B cell (primary cell): ENCODE data around the gene LIN28B. TPM values are rescaled to one million over a fixed set of nuclear protein-coding genes. Genes with fewer than 3 reads are reported as not detected.

ENCODE experiments used
- ATAC-seq: fragments of 200-7000 bp; cut with Tn5 transposase; one replicate; pipeline ENCODE4 v1.10.0; 2021; ENCODE audit warnings: low read depth, mild to moderate bottlenecking, moderate number of reproducible peaks, moderate library complexity
- CTCF ChIA-PET: fragments of 350-600 bp; sonication (Branson Sonifier 250); formaldehyde crosslinking; loops from one replicate; lab custom pipeline; 2021; ENCODE audit warnings: antibody characterized with exemption, inconsistent platforms; lab: Charles Lee
- POLR2A ChIA-PET: fragments of 350-600 bp; sonication (Branson Sonifier 250); formaldehyde crosslinking; loops from one replicate; lab custom pipeline; 2021; ENCODE audit warnings: antibody characterized with exemption; lab: Charles Lee
- DNase-seq: peaks from one replicate; pipeline ENCODE4 v3.0.0; 2013
- H2AFZ ChIP-seq: 2 replicates; pipeline ENCODE4 v1.6.1; 2012; ENCODE audit warnings: mild to moderate bottlenecking, low read depth, low read length; ENCODE audit not compliant: insufficient read depth, poor library complexity, severe bottlenecking
- H3K27ac ChIP-seq, 2 donors: 1 replicate in 1 of 2; 2 replicates in 1 of 2; pipeline ENCODE4 v1.5.1; 2012 to 2013; ENCODE audit warnings: low read length in 2 of 2, mild to moderate bottlenecking in 2 of 2, moderate library complexity in 1 of 2
- H3K27me3 ChIP-seq, 4 experiments: fragments of 200-600 bp in 1 of 4; sonication (generic) in 1 of 4; replicated peaks in 1 of 4; 1 replicate in 2 of 4; 2 replicates in 2 of 4; pipeline versions ENCODE4 v1.6.1 to v1.7.0; 2013 to 2016; ENCODE audit warnings: low read length in 3 of 4, mild to moderate bottlenecking in 2 of 4, mixed read lengths in 1 of 4, moderate library complexity in 1 of 4; ENCODE audit not compliant: insufficient read depth in 4 of 4, control insufficient read depth in 3 of 4; ENCODE audit errors: control extremely low read depth in 1 of 4
- H3K36me3 ChIP-seq, 2 experiments: replicated peaks in 1 of 2; 1 replicate in 1 of 2; 2 replicates in 1 of 2; pipeline versions ENCODE4 v1.6.1 to v1.7.1; 2013; ENCODE audit warnings: low read length in 1 of 2; ENCODE audit not compliant: insufficient read depth in 2 of 2, control insufficient read depth in 1 of 2; ENCODE audit errors: control extremely low read depth in 1 of 2, extremely low read depth in 1 of 2
- H3K4me1 ChIP-seq, 2 donors: fragments of 200-600 bp in 1 of 2; sonication (generic) in 1 of 2; 1 replicate in 1 of 2; 2 replicates in 1 of 2; pipeline versions ENCODE4 v1.5.1 to v1.6.1; 2013 to 2017; ENCODE audit warnings: low read length in 2 of 2; ENCODE audit not compliant: control insufficient read depth in 2 of 2, insufficient read depth in 2 of 2
- H3K4me2 ChIP-seq: replicated peaks from 2 replicates; pipeline ENCODE3; 2012; ENCODE audit warnings: mild to moderate bottlenecking, low read depth, low read length; ENCODE audit not compliant: poor library complexity, severe bottlenecking
- H3K4me3 ChIP-seq, 5 experiments: fragments of 200-600 bp in 1 of 5; sonication (generic) in 1 of 5; 1 replicate in 3 of 5; 2 replicates in 2 of 5; pipeline versions ENCODE4 v1.5.1 to v1.7.0; 2011 to 2016; ENCODE audit warnings: low read length in 4 of 5, mild to moderate bottlenecking in 4 of 5, low read depth in 2 of 5, control low read depth in 1 of 5, moderate library complexity in 1 of 5; ENCODE audit not compliant: insufficient read depth in 1 of 5; ENCODE audit errors: control extremely low read depth in 1 of 5, extremely low read depth in 1 of 5
- H3K79me2 ChIP-seq: fragments of 200-600 bp; sonication (generic); one replicate; pipeline ENCODE4 v1.6.0; 2016; ENCODE audit warnings: low read length; ENCODE audit not compliant: control insufficient read depth, insufficient read depth
- H3K9ac ChIP-seq: fragments of 200-600 bp; sonication (generic); 2 replicates; pipeline ENCODE4 v1.6.1; 2017; ENCODE audit warnings: mild to moderate bottlenecking, low read length, moderate library complexity
- H3K9me3 ChIP-seq, 3 donors: one replicate each; pipeline versions ENCODE4 v1.6.1 to v1.7.1; 2013; ENCODE audit warnings: low read length in 2 of 3; ENCODE audit not compliant: control insufficient read depth in 2 of 3, insufficient read depth in 1 of 3; ENCODE audit errors: control extremely low read depth in 1 of 3
- H4K20me1 ChIP-seq: 2 replicates; pipeline ENCODE4 v1.6.0; 2012; ENCODE audit warnings: mild to moderate bottlenecking, low read length; ENCODE audit not compliant: insufficient read depth, control insufficient read depth, poor library complexity, severe bottlenecking
- H3K27ac Mint-ChIP-seq: one replicate; pipeline ENCODE4 v1.8.0; 2021; ENCODE audit warnings: mixed read lengths
- H3K27me3 Mint-ChIP-seq: one replicate; pipeline ENCODE4 v1.8.0; 2021; ENCODE audit warnings: mixed read lengths
- H3K4me1 Mint-ChIP-seq: one replicate; pipeline ENCODE4 v1.8.0; 2021; ENCODE audit warnings: mixed read lengths
- H3K4me3 Mint-ChIP-seq: one replicate; pipeline ENCODE4 v1.8.0; 2021; ENCODE audit warnings: mixed read lengths
- H3K9me3 Mint-ChIP-seq: one replicate; pipeline ENCODE4 v1.8.0; 2022; ENCODE audit warnings: mixed read lengths; ENCODE audit not compliant: insufficient read depth
- EZH2 ChIP-seq: IDR thresholded peaks from 2 replicates; pipeline ENCODE4 v1.6.1; 2012; ENCODE audit warnings: borderline replicate concordance, low read depth, mild to moderate bottlenecking, moderate library complexity, low read length; ENCODE audit not compliant: insufficient read depth, poor library complexity, severe bottlenecking
- WGBS: methylation state at CpG from one replicate; pipeline ENCODE4 v1.1.5; 2013; ENCODE audit warnings: missing lambda C conversion rate; ENCODE audit not compliant: insufficient coverage; 5-methylcytosine and 5-hydroxymethylcytosine counted together
- intact Hi-C: fragments of 100-400 bp; cut with micrococcal nuclease; formaldehyde crosslinking; loops from one replicate; pipeline ENCODE4 v1.10.0; 2022
- polyA plus RNA-seq: library from polyadenylated mRNA; depleted of rRNA; stranded (reverse); fragments of >200 nt; gene quantifications from 2 replicates; pipeline ENCODE4 v1.2.3, GENCODE V29; 2012
- total RNA-seq, 2 donors: library from RNA; stranded (reverse); fragments of 120-200 nt in 1 of 2; gene quantifications; 1 replicate in 1 of 2; 2 replicates in 1 of 2; pipeline versions ENCODE4 v1.2.3 to v1.2.4, GENCODE V29; 2013 to 2022
- TF ChIP-seq, protein P1 (sequence below): fragments of 200-600 bp; IDR thresholded peaks from one replicate; pipeline ENCODE4 v1.8.0; 2022; ENCODE audit warnings: antibody characterized with exemption, mild to moderate bottlenecking

LIN28B gene
- total and polyA plus RNA-seq, 2 donors (not counting 1 experiment from before 2014, with no cell fraction given): not detected

DNA sequence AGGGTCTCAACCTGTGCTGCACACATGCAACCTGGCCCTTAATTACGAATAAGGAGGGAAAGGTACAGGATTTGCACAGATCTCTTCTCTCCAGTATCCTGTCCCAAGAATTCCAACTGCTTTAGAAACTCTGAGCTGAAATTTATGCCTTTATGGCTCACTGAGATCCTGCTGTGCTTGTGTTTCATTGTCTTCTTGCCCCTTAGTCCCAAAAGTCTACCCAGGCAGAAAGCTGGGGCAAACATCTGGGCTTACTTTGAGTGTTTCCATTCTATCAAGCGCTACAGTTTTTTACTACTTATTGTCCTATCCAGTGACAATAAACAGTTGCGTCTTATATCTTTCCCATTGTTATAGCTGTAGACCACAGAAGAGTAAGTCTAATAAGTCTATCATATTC is 99.7 kb downstream of the LIN28B start:
- H3K9me3 ChIP-seq: no peaks in the 10 kb centered on the region
- H3K4me3 ChIP-seq: no peak overlapping the region
- no peak overlapping the region for H2AFZ ChIP-seq
- H3K4me3 Mint-ChIP-seq: no peak overlapping the region
- ChIA-PET CTCF (no interaction called here), POLR2A (no interaction called here)
- intact Hi-C loops: no loop called here
- no peaks in the 10 kb centered on the region for H3K79me2 ChIP-seq
- no peak for TF ChIP-seq EZH2
- TF ChIP-seq, protein P1, sequence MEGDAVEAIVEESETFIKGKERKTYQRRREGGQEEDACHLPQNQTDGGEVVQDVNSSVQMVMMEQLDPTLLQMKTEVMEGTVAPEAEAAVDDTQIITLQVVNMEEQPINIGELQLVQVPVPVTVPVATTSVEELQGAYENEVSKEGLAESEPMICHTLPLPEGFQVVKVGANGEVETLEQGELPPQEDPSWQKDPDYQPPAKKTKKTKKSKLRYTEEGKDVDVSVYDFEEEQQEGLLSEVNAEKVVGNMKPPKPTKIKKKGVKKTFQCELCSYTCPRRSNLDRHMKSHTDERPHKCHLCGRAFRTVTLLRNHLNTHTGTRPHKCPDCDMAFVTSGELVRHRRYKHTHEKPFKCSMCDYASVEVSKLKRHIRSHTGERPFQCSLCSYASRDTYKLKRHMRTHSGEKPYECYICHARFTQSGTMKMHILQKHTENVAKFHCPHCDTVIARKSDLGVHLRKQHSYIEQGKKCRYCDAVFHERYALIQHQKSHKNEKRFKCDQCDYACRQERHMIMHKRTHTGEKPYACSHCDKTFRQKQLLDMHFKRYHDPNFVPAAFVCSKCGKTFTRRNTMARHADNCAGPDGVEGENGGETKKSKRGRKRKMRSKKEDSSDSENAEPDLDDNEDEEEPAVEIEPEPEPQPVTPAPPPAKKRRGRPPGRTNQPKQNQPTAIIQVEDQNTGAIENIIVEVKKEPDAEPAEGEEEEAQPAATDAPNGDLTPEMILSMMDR: no peak
- DNase-seq (no peak), ATAC-seq (no peak)
- WGBS: no CpG with 5 or more reads among the region's 3 CpGs
- H3K27ac Mint-ChIP-seq: no peak overlapping the region
- H3K4me2 ChIP-seq: no peak overlapping the region
- no peaks in the 10 kb centered on the region for H3K27me3 ChIP-seq
- H3K9me3 Mint-ChIP-seq: no peaks in the 10 kb centered on the region
- H3K4me1 ChIP-seq: no peaks in the 10 kb centered on the region
- H3K4me1 Mint-ChIP-seq: no peaks in the 10 kb centered on the region
- H3K36me3 ChIP-seq: no peaks in the 10 kb centered on the region
- peaks cover 17% of the 10 kb centered on the region for H3K27me3 Mint-ChIP-seq
- H3K27ac ChIP-seq: no peak overlapping the region
- no peak overlapping the region for H3K9ac ChIP-seq
- no peaks in the 10 kb centered on the region for H4K20me1 ChIP-seq

DNA sequence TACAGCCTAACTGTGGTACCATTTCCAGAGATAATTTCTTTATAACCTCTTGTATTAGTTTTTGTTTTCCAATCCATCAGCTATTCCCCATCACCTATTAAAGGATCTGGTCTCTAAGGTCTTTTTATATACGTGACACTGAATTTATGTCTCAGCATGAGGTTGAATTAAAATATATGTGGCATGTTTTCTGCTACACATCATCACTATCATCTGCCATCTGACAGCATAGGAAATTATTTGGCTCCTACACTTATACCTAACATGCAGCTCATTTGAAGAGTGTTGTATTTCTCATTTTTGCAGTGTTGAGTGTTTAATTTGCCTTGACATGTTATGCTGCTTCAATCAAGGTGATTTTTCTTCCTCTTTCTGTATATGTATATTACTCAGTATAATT is 100.3 kb downstream of the LIN28B start:
- Histone ChIP-seq H3K4me3 (no peak overlapping the region), H3K79me2 (no peaks in the 10 kb centered on the region), H3K4me2 (no peak overlapping the region), H4K20me1 (no peaks in the 10 kb centered on the region), H3K27ac (no peak overlapping the region), H3K27me3 (no peaks in the 10 kb centered on the region), H3K36me3 (no peaks in the 10 kb centered on the region), H3K4me1 (no peaks in the 10 kb centered on the region), H2AFZ (no peak overlapping the region), H3K9me3 (no peaks in the 10 kb centered on the region), H3K9ac (no peak overlapping the region)
- H3K9me3 Mint-ChIP-seq: no peaks in the 10 kb centered on the region
- ChIA-PET POLR2A (no interaction called here), CTCF (no interaction called here)
- H3K4me3 Mint-ChIP-seq: no peak overlapping the region
- DNase-seq: no peak
- WGBS: no CpG with 5 or more reads among the region's 1 CpG
- no peak for TF ChIP-seq EZH2
- TF ChIP-seq, protein P1: no peak
- no peak overlapping the region for H3K27ac Mint-ChIP-seq
- intact Hi-C loops: no loop called here
- H3K27me3 Mint-ChIP-seq: peaks cover 22% of the 10 kb centered on the region
- H3K4me1 Mint-ChIP-seq: no peaks in the 10 kb centered on the region
- ATAC-seq: no peak
